Mesenchymal stem cell (in vitro differentiated cells and primary cell): ENCODE data around the gene MAP1LC3A.

Experiments used
- DNase-seq: peaks from one replicate; pipeline ENCODE4 v3.0.0-alpha.2; 2013
- H2AFZ ChIP-seq: one replicate; pipeline ENCODE4 v1.6.1; 2013; ENCODE audit warnings: low read depth, mild to moderate bottlenecking, control low read depth, inconsistent platforms, low read length, moderate library complexity
- H2AK5ac ChIP-seq: 2 replicates; pipeline ENCODE4 v1.6.1; 2013; ENCODE audit warnings: low read length, moderate library complexity, mild to moderate bottlenecking, inconsistent platforms; ENCODE audit not compliant: severe bottlenecking
- H2BK120ac ChIP-seq: one replicate; pipeline ENCODE4 v1.6.1; 2013; ENCODE audit warnings: low read depth, mild to moderate bottlenecking, inconsistent platforms, low read length, moderate library complexity
- H2BK12ac ChIP-seq, 2 experiments: one replicate each; pipeline ENCODE4 v1.6.1; 2013; ENCODE audit warnings: inconsistent platforms in 2 of 2, low read length in 2 of 2, mild to moderate bottlenecking in 2 of 2, moderate library complexity in 2 of 2, control low read depth in 1 of 2
- H2BK15ac ChIP-seq: one replicate; pipeline ENCODE4 v1.6.1; 2013; ENCODE audit warnings: mild to moderate bottlenecking, low read depth, inconsistent platforms; ENCODE audit not compliant: poor library complexity, severe bottlenecking
- H2BK5ac ChIP-seq: 2 replicates; pipeline ENCODE4 v1.6.1; 2013; ENCODE audit warnings: low read depth, mild to moderate bottlenecking, low read length, control low read depth, inconsistent platforms; ENCODE audit not compliant: poor library complexity, severe bottlenecking
- H3K14ac ChIP-seq, 2 experiments: one replicate each; pipeline ENCODE4 v1.6.1; 2013; ENCODE audit warnings: inconsistent platforms in 2 of 2, low read length in 2 of 2, control low read depth in 1 of 2, mild to moderate bottlenecking in 1 of 2, moderate library complexity in 1 of 2
- H3K18ac ChIP-seq, 2 experiments: one replicate each; pipeline ENCODE4 v1.6.1; 2013; ENCODE audit warnings: inconsistent platforms in 2 of 2, low read length in 2 of 2, control low read depth in 1 of 2, low read depth in 1 of 2, mild to moderate bottlenecking in 1 of 2
- H3K23ac ChIP-seq, 2 experiments: one replicate each; pipeline ENCODE4 v1.6.1; 2013; ENCODE audit warnings: inconsistent platforms in 2 of 2, low read length in 2 of 2, mild to moderate bottlenecking in 2 of 2, moderate library complexity in 2 of 2, control low read depth in 1 of 2
- H3K27ac ChIP-seq: 2 replicates; pipeline ENCODE4 v1.5.1; 2013; ENCODE audit warnings: mild to moderate bottlenecking, moderate library complexity, low read length, control low read depth, inconsistent platforms; ENCODE audit not compliant: poor library complexity, severe bottlenecking
- H3K27me3 ChIP-seq, 2 experiments: 2 replicates each; pipeline versions ENCODE4 v1.6.1 to v1.7.0; 2013; ENCODE audit warnings: low read length in 2 of 2, mild to moderate bottlenecking in 2 of 2, moderate library complexity in 2 of 2, control low read depth in 1 of 2, inconsistent platforms in 1 of 2; ENCODE audit not compliant: control insufficient read depth in 1 of 2, insufficient read depth in 1 of 2
- H3K36me3 ChIP-seq, 2 experiments: 2 replicates each; pipeline versions ENCODE4 v1.6.1 to v1.7.0; 2013; ENCODE audit warnings: low read length in 2 of 2, control low read depth in 1 of 2, inconsistent platforms in 1 of 2, low read depth in 1 of 2, mild to moderate bottlenecking in 1 of 2; ENCODE audit not compliant: insufficient read depth in 2 of 2, control insufficient read depth in 1 of 2
- H3K4ac ChIP-seq, 2 experiments: one replicate each; pipeline ENCODE4 v1.6.1; 2013; ENCODE audit warnings: inconsistent platforms in 2 of 2, low read length in 2 of 2, mild to moderate bottlenecking in 2 of 2, moderate library complexity in 2 of 2, control low read depth in 1 of 2, low read depth in 1 of 2
- H3K4me1 ChIP-seq: 2 replicates; pipeline ENCODE4 v1.6.1; 2013; ENCODE audit warnings: low read depth, low read length, control low read depth; ENCODE audit not compliant: control insufficient read depth, insufficient read depth
- H3K4me2 ChIP-seq: 2 replicates; pipeline ENCODE4 v1.6.1; 2013; ENCODE audit warnings: low read length, mild to moderate bottlenecking, inconsistent platforms; ENCODE audit not compliant: poor library complexity, severe bottlenecking
- H3K4me3 ChIP-seq, 2 experiments: 2 replicates each; pipeline versions ENCODE4 v1.5.1 to v1.7.0; 2013; ENCODE audit warnings: low read length in 2 of 2, mild to moderate bottlenecking in 2 of 2, control low read depth in 1 of 2, low read depth in 1 of 2; ENCODE audit not compliant: insufficient read depth in 1 of 2
- H3K79me1 ChIP-seq: replicated peaks from 2 replicates; pipeline ENCODE4 v1.6.1; 2013; ENCODE audit warnings: mild to moderate bottlenecking, control low read depth, low read length, inconsistent platforms; ENCODE audit not compliant: poor library complexity, severe bottlenecking
- H3K9ac ChIP-seq: 2 replicates; pipeline ENCODE4 v1.7.0; 2013; ENCODE audit warnings: mild to moderate bottlenecking, low read length, moderate library complexity
- H3K9me3 ChIP-seq: 2 replicates; pipeline ENCODE4 v1.7.0; 2013; ENCODE audit warnings: mild to moderate bottlenecking, low read length; ENCODE audit not compliant: control insufficient read depth
- H4K8ac ChIP-seq: one replicate; pipeline ENCODE4 v1.6.1; 2013; ENCODE audit warnings: inconsistent platforms, mild to moderate bottlenecking, low read length, moderate library complexity
- H4K91ac ChIP-seq: one replicate; pipeline ENCODE4 v1.6.1; 2013; ENCODE audit warnings: mild to moderate bottlenecking, low read length, inconsistent platforms
- WGBS: methylation state at CpG from one replicate; pipeline ENCODE4 v1.1.7; 2013; ENCODE audit warnings: mixed read lengths; 5-methylcytosine and 5-hydroxymethylcytosine counted together

The MAP1LC3A gene

DNA sequence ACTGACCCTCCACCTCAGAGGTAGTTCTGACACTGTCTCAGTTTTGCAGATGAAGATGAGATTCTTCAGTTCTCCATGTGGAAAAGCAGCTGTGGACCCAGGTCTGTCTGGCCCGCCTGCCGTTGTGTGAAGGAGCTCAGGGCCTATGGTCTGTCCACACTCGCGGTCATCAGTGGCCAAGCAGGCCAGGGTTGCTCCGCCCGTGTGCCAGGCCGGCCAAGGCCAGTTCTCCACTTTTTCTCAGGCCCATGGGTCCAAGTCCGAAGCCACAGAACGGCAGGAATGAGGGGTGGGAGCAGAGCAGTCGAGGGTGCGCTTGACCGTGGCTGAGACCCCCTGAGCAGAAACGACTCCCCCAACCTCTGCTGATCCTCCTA is 8.6 kb upstream of the MAP1LC3A start:
- Histone ChIP-seq H2BK5ac (no peak overlapping the region), H3K27me3 (no peaks in the 10 kb centered on the region), H3K23ac (no peak overlapping the region), H3K4me3 (no peak overlapping the region), H4K91ac (no peak overlapping the region), H3K4me1 (peaks cover 7% of the 10 kb centered on the region), H2BK120ac (no peak overlapping the region), H2BK15ac (no peak overlapping the region), H2AFZ (no peak overlapping the region), H3K18ac (no peak overlapping the region), H3K4me2 (no peak overlapping the region), H3K9me3 (no peaks in the 10 kb centered on the region), H2AK5ac (no peak overlapping the region), H4K8ac (no peak overlapping the region), H3K14ac (no peak overlapping the region), H3K36me3 (no peaks in the 10 kb centered on the region), H3K4ac (no peak overlapping the region), H3K27ac (no peak overlapping the region), H2BK12ac (no peak overlapping the region), H3K9ac (no peak overlapping the region), H3K79me1 (no peaks in the 10 kb centered on the region)
- 91% methylated on average over 11 of the region's 13 CpGs for WGBS
- no peak for DNase-seq

GRCh38 chr20:34552569-34552968 is 5.9 kb upstream of the MAP1LC3A start:
- DNase-seq: no peak
- H3K18ac ChIP-seq: peak overlapping the region in 1 of 2 experiments; percentile 40
- H3K14ac ChIP-seq: no peak overlapping the region
- no peak overlapping the region for H3K4me2 ChIP-seq
- no peak overlapping the region for H2BK15ac ChIP-seq
- no peak overlapping the region for H4K8ac ChIP-seq
- H3K27me3 ChIP-seq: no peaks in the 10 kb centered on the region
- H3K27ac ChIP-seq: no peak overlapping the region
- H3K9ac ChIP-seq: no peak overlapping the region
- no peak overlapping the region for H2BK12ac ChIP-seq
- no peak overlapping the region for H2AK5ac ChIP-seq
- no peak overlapping the region for H3K23ac ChIP-seq
- H4K91ac ChIP-seq: no peak overlapping the region
- 98% methylated on average over 6 of the region's 6 CpGs for WGBS
- no peak overlapping the region for H2BK120ac ChIP-seq
- no peak overlapping the region for H2BK5ac ChIP-seq
- no peak overlapping the region for H3K4ac ChIP-seq
- no peaks in the 10 kb centered on the region for H3K79me1 ChIP-seq
- H2AFZ ChIP-seq: no peak overlapping the region
- H3K4me1 ChIP-seq: peaks cover 7% of the 10 kb centered on the region
- no peak overlapping the region for H3K4me3 ChIP-seq
- no peaks in the 10 kb centered on the region for H3K36me3 ChIP-seq
- no peaks in the 10 kb centered on the region for H3K9me3 ChIP-seq

- Histone ChIP-seq H4K91ac (no peak overlapping the region), H3K4me2 (no peak overlapping the region), H3K4ac (no peak overlapping the region), H2BK120ac (no peak overlapping the region), H3K9me3 (no peaks in the 10 kb centered on the region), H2AK5ac (no peak overlapping the region), H4K8ac (no peak overlapping the region), H2BK15ac (no peak overlapping the region), H3K27ac (no peak overlapping the region), H3K27me3 (no peaks in the 10 kb centered on the region), H3K23ac (no peak overlapping the region), H2BK5ac (no peak overlapping the region), H2BK12ac (no peak overlapping the region), H3K4me3 (no peak overlapping the region), H3K36me3 (no peaks in the 10 kb centered on the region), H3K18ac (no peak overlapping the region), H3K9ac (no peak overlapping the region), H2AFZ (no peak overlapping the region), H3K4me1 (peaks cover 10% of the 10 kb centered on the region), H3K79me1 (no peaks in the 10 kb centered on the region), H3K14ac (no peak overlapping the region)
- no peak for DNase-seq
- 63% methylated on average over 3 of the region's 4 CpGs for WGBS
These were observed 5.1 kb upstream of the MAP1LC3A start for GRCh38 chr20:34553366-34553867.

GRCh38 chr20:34557936-34558319 is 590 bp upstream of the MAP1LC3A start:
- H3K9ac ChIP-seq: peak overlapping the region; percentile 93
- peaks cover 0 to 31% of the 10 kb centered on the region in 2 experiments for H3K36me3 ChIP-seq
- peak overlapping the region; percentile 84 to 89 for H3K4me3 ChIP-seq
- peak overlapping the region; percentile 96 for H4K8ac ChIP-seq
- H3K23ac ChIP-seq: no peak overlapping the region
- no peak overlapping the region for H2BK120ac ChIP-seq
- peaks cover 23% of the 10 kb centered on the region for H3K4me1 ChIP-seq
- H3K4me2 ChIP-seq: peak overlapping the region; percentile 96
- H2BK15ac ChIP-seq: no peak overlapping the region
- no peak overlapping the region for H3K14ac ChIP-seq
- H4K91ac ChIP-seq: peak overlapping the region; percentile 64
- peak overlapping the region; percentile 32 to 92 for H3K4ac ChIP-seq
- no peak overlapping the region for H3K27ac ChIP-seq
- no peak overlapping the region for H3K18ac ChIP-seq
- H2AK5ac ChIP-seq: no peak overlapping the region
- peaks cover 1% of the 10 kb centered on the region for H3K79me1 ChIP-seq
- H2BK5ac ChIP-seq: no peak overlapping the region
- H2BK12ac ChIP-seq: no peak overlapping the region
- H3K9me3 ChIP-seq: no peaks in the 10 kb centered on the region
- H3K27me3 ChIP-seq: no peaks in the 10 kb centered on the region
- H2AFZ ChIP-seq: peak overlapping the region; percentile 72
- WGBS: 65% methylated on average over 11 of the region's 11 CpGs
- no peak for DNase-seq
